HG02943 (cell line): ENCODE data around the gene SPAG9.
"Not testable (repeated sequence)": the region's sequence is repeated elsewhere in the genome, so short reads cannot be mapped to it uniquely, and the experiment has no call there.

ENCODE experiments used
- ATAC-seq: cut with Tn5 transposase; IDR thresholded peaks from one replicate; pipeline ENCODE4 v1.9.1; 2021; ENCODE audit warnings: mild to moderate bottlenecking, low read depth, moderate library complexity; ENCODE audit not compliant: unreplicated experiment

Gene SPAG9

DNA sequence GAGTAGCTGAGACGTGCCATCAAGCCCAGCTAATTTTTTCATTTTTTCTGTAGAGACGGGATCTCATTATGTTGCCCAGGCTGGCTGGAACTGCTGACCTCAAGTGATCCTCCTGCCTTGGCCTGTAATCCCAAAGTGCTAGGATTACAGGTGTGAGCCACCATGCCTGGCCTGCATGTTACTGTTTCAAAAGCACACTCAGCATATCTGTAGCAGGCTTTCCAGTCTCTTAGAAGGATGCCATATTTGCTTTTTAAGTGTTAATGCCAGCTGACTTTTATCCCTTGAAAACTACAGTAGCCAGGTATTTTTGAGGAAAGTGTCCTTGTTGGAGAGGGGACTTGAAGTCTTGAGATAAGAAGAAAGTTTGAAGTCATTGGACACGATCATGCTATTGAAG is 15.3 kb upstream of the SPAG9 start:
- ATAC-seq: no peak

DNA sequence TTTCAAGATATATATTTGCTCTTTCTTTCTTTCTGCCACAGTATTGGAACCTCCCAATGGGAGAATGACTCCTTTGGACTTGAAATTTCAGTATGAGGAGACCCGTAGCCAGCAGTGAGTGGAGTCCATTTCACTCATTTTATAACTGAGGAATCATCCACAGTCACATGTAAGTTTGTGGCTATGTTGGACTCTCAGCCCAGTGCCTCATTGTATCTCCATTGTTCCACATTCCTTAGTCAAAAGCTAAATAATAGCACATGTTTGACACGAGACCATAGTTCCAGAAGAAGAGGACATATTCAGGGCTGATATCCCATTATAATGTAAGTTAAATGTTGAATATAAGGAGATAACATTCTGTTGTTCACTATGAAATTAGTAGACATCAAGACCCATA is 12.7 kb upstream of the SPAG9 start:
- ATAC-seq: no peak

DNA sequence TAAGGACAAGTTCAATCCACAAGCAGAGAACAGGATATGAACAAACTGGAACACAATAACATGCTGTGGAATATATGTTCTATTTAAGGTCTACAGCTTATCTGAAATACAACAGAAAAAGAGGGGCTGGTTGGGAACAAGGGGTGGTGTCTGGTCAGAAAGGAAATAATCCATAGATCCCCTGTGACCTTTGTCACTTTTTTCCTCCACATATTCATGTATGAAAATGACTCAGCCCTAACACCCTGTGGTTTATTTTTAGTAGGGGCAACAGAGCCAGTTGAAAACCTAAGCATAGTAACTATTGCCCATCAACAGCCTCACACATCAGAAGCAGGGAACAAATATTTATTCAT is 12.3 kb upstream of the SPAG9 start:
- ATAC-seq: peak; percentile 69

DNA sequence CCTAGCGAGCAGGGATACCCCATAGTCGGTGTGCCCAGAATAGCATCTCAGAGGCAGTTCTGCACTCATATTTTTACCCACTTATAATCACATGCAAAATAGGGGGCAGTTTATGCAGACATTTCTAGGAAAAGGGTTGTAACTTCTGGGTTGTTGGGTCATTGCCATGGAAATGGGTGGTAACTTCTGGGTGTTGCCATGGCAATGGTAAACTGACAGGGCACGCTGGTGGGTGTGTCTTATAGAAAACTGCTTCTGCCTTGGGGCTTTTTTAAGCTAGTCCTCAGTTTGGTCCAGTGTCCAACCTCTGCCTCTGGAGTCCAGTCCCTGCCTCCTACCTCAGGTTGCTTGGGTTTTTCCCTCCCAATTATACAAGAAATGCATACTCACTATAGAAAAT is 7.4 kb upstream of the SPAG9 start:
- ATAC-seq: no peak

DNA sequence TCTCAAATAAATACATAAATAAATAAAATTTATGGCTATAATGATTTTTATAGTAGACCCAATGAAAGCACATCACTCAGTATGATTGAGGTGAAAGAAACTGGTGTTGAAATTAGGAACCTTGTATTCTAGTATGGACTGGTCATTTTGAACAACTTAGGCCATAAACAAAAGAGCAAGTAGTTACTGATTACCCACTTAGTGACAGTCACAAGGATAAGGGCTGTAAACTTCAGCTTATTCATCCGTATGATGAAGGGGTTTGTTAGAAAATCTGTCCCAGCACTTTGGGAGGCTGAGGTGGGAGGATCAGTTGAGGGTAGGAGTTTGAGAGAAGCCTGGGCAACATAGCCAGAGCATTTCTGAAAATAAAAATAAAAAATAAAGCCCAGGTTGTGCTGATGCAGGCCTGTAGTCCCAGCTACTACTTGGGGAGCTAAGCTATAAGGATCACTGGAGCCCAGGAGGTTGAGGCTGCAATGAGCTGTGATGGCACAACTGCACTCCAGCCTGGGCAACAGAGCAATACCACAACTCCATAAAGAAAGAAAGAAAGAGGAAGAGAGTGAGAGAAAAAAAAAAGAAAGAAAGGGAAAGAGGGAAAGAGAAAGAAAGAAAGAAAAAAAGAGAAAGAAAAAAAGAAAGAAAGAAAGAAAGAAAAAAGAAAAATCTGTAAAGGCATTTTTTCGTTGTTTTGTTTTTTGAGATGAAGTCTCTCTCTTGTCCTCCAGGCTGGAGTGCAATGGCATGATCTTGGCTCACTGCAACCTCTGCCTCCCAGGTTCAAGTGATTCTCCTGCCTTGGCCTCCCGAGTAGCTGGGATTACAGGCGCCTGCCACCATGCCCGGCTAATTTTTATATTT is 4.2 kb upstream of the SPAG9 start:
- ATAC-seq: no peak

DNA sequence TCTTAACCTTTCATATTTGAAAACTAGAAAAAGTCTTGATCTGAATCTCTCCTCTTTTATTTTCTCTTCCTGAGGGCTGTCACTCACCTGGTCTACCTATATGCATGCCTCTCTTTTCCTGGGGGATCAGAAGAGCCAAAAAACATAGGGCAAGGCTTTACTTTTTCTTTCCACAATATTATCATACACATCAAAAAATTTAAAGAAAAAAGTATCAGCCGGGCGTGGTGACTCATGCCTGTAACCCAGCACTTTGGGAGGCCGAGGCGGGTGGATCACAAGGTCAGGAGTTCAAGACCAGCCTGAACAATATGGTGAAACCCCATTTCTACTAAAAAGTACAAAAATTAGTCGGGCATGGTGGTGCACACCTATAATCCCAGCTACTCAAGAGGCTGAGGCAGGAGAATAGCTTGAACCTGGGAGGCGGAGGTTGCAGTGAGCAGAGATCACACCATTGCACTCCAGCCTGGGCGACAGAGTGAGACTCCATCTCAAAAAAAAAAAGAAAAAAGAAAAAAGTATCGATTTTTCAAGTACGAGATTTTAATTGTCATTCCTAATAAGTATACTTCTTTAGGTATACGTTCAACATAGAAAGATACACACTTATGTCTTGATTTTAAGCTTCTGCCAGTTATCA is 1.9 kb upstream of the SPAG9 start:
- ATAC-seq: not testable (repeated sequence)

DNA sequence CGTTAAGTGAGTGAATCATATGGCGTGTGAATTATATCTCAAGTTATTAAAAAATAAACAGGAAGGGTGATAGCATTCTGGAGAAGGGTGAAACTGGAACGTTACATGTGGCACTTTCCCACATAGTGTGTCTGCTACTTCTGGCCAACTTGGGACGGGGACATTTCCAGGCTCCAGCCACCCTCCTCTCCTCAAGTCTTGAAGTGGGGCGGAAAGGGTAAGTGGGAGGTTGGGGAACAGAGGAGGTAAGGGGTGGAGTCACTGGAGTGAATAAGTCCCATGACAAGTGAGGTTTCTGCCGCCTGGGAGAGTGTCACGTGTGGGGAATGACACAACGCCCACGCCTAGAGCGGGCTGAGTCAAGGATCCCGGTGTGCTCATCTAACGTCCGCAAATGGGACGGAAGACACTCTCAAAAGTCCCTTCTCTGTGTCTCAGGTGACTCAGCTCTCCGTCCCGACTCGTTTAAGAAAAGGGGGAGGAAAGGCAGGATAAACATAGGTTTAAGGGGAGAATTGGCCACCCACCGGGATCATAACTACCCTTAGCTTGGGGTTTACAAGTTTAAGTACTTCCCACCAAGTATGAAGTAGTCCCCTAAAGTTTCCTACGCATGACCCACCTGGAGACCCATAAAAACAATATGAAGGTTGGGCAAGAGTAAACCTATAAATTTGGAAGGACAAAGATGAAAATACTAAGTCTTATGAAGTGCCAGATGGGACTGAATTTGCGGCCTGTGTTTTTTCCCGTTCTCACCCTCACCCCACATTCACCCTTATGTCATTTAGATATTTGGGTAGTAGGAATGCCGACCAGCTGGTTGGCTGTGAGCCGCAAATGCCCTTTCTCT is 1.2 kb upstream of the SPAG9 start:
- ATAC-seq: no peak

DNA sequence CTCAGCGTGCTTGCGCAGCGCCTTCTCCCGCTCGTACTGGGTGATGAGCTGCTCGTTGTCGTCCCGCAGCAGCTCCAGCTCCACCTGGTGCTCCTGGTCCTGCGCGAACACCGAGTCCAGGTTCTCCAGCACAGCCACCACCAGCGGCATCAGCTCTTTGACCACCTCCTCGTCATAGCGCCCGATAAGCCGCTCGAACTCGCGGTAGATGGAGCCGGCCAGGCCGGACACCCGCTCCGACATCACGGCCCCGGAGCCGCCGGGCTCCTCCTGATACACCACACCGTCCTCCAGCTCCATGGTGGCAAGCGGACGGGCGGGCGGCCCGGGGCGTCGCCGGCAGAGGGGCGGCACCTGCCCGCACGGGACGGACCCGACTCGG is 320 bp downstream of the SPAG9 start:
- peak; percentile 28 for ATAC-seq

DNA sequence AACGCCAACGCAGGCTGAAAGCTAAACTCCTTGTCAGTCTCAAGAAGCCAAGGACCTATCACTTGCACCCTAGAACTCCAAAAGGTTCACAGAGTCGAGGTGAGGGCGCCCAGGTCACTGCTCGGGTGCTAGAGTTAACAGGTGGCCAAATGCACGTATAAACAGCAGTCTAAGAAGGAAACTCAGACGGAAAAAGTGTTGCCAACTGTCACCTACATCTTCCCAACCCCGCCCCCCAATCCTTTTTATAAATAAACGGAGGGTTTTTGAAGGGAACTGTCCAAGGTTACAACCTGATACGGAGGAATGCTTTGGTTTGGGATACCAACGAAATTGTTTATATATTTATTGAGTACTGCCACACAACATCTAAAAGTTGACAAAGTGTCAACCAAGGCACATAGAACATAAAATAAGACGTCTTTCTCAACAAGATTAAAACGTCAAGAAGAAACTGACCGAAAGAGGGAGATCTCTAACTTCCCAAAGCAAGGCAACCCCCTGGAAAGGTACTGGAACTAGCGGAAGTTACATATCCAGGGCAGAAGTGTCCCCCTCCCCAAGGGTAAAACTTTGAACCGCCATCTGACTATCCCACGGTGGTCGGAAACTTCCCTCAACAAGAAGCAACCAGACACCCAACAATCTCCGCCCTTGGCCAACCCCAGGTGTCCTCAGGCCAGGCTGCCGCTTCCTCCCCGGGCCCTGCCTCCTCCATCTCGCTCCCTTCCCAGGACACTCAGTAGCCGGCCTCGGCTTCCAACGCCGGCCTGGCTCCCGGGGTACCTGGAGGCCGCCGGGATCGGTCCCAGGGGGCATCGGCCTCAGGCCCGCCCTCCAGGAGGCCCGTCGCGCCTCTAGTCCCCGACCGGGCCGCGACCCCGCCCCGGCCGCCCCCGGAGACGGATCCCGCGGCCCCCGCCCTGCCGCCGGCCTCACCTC is 982 bp downstream of the SPAG9 start:
- peak; percentile 24 for ATAC-seq

DNA sequence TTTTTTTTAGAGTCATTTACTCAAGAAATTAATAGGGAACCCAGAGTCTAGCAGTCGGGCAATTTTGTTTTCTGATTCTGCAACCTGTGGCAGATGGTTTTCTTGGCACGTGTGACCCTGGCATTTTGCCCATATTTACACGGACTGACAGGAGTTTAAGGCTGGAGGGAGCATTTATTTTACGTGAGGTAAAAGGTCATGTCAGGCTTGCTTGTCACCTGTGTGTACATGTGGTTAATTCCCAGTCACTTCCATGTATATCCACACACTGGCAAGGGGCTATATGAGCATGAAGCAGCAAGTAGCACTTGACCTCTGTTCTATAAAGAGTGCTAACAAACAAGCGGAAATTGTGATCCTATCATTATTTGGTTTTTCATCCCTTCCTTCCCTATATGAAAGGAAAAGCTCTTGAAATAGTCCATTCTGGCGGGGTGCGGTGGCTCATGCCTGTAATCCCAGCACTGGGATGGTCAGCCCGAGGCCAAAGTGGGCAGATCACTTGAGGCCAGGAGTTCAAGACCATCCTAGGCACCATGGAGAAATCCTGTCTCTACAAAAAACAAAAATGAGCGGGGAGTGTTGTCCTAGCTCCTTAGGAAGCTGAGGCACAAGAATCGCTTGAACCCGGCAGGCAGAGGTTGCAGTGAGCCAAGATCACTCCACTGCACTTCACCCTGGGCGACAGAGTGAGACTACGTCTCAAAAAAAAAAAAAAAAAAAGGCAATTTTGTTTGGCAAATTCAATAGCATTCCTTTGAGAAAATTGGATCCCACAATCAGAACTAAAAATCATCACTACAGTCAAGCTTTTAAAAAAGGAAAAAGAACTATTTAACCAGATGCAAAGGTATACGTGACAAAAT is 2.1 kb downstream of the SPAG9 start:
- ATAC-seq: no peak

DNA sequence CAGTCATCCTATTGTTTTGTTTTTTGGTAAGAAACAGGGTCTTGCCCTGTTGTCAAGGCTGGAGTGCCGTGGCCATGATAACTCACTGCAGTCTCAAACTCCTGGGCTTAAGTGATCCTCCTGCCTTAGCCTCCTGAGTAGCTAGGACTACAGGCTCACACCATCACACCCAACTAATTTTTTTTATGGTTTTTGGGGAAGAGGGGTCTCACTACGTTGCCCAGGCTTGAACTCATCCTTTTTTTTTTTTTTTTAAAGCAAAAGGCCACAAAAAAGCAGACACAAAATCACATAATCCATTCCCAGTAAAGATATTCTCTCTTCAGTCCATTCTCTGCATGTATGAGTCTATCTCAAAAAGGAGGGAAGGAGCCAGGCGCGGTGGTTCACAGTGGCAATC is 5.5 kb downstream of the SPAG9 start:
- no peak for ATAC-seq

DNA sequence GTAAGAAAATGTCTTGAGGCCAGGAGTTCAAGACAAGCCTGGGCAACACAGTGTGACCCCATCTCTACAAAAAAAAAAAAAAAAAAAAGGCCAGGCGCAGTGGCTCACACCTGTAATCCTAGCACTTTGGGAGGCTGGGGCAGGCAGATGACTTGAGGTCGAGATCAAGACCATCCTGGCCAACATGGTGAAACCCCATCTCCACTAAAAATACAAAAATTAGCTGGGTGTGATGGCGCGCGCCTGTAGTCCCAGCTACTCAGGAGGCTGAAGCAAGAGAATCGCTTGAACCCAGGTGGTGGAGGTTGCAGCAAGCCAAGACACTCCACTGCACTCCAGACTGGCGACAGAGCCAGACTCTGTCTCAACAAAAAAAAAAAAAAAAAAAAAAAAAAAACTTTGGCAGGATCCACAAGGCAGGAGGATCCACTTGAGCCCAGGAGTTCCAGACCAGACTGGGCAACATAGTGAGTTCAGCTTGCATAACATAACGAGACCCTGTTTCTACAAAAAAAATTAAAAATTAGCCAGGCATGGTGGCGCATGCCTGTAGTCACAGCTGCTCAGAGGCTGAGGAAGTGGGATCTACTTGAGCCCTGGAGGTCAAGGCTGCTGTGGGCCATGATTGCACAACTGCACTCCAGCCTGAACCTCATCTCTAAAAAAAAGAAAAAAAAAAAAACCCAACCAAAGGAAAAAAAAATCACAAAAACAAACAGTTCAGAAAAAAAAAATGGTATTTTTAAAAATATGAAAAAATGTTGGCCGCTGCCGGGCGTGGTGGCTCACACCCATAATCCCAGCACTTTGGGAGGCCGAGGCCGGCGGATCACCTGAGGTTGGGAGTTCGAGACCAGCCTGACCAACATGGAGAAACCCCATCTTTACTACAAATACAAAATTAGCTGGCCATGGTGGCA is 8.1 kb downstream of the SPAG9 start:
- not testable (repeated sequence) for ATAC-seq

DNA sequence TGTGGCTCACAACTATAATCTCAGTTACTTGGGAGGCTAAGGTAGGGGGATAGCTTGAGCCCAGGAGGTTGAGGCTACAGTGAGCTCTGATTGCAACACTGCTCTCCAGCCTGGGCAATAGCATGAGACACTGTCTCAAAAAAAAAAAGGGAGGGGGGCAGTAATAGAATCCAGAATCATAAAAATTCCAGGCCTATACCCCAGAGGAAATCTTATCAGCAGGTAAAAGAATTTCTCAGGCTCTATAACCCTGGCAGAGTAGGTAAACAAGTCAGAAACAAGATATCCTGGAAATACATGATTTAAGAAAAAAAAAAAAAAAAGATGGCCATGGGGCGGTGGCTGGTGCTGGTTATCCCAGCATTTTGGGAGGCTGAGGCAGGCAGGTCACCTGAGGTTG is 12.9 kb downstream of the SPAG9 start:
- no peak for ATAC-seq

DNA sequence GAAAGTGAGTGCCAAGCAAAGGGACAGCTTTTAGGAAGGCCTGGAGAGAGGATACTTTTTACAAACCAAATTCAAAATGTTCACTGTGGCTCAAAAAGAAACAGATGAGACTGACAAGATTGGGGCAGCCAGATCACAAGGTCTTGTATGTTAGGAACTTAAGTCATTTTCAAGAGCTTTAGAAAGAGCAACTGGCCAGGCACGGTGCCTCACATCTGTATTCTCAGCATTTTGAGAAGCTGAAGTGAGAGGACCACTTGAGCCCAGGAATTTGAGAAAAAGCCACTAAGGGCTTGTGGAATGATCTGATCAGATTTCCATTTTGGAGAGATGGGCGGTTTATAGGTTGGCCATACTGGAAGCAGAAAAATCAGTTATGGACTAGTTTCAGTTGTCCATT is 17.2 kb downstream of the SPAG9 start:
- no peak for ATAC-seq

DNA sequence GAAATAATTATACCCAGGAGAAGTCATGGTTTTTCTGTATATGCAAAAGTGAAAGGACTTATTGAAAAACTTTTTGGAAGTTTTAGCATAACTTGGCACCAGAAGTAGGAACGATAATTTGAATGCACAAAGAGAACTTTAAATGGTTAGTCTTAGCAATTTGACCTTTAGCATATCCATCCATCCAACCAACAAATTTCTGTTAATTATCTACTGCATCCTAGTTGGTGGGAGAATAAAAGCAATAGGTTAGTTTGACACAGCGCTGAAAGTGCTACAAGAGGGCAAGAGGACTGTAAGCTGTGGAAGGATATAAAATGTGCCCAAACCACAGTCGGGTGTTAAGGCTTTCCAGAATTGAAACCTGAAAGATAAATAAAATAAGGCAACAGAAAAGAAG is 17.6 kb downstream of the SPAG9 start:
- ATAC-seq: no peak

DNA sequence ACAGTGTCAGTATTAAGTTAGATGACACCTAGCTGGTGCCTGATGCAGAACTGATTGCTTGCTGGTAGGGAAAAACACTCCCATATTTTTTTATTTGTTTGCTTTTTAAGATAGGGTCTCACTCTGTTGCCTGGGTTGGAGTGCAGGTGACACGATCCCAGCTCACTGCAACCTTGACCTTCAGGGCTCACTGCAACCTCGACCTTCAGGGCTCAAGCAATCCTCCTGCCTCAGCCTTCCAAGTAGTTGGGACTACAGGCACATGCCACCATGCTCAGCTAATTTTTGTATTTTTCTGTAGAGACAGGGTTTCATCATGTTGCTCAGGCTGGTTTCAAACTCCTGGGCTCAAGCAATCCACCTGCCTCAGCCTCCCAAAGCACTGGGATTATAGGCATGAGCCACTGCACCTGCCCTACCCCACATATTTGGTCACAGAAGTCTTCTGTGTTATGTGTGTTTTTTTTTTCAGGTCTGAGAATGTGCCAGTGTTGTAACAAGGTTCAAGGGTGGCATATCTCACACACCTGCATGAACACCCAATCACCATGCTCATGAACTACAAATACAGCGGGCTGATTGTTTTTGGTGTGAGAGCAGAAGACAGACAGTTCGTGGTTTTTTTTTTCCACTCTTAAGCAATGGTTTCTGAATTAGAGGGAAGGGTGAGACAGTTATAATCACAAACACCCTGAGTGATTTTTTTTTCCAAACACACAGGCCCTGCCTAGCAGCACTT is 22.8 kb downstream of the SPAG9 start:
- no peak for ATAC-seq

DNA sequence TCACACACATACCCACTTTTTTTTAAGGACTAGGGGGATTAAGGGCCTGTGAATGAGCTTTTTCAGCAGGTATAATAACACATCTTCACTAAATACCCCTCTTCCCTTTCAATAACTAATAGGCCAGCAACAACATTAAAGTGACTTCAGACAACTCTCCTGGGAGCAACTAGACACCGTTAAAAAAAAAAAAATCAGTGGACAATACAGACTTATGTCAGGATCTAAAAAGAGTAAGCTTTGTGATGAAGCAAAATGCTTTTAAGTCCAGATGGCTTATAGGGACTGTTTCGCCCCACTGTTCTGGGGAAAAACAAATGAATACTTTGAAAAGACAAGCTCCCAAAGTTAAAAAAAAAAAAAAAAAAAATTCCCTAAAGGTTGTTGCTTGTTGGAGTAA is 29.0 kb downstream of the SPAG9 start:
- ATAC-seq: no peak

DNA sequence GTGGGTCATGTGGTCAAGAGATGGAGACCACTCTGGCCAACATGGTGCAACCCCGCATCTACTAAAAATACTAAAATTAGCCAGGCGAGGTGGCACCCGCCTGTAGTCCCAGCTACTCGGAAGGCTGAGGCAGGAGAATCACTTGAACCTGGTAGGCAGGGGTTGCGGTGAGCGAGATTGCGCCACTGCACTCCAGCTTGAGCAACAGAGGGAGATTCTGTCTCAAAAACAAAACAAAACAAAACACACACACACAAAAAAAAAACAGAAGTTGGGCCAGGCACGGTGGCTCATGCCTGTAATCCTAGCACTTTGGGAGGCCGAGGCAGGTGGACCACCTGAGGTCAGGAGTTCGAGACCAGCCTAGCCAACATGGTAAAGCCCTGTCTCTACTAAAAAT is 31.8 kb downstream of the SPAG9 start:
- ATAC-seq: not testable (repeated sequence)
